Tibial nerve (tissue), 4 donors: ENCODE results near the gene UTRN. TPM values are rescaled to one million over a fixed set of nuclear protein-coding genes. Genes with fewer than 3 reads are reported as not detected.

Experiments
- DNase-seq, 2 donors: peaks; one replicate each; pipeline ENCODE4 v3.0.0-alpha.2; 2019; ENCODE audit warnings: low spot score in 2 of 2
- H3K27ac ChIP-seq, 4 donors: fragments of 200-600 bp; sonication (generic) in 3 of 4; one replicate each; pipeline ENCODE4 v1.5.1; 2017 to 2019; ENCODE audit warnings: mild to moderate bottlenecking in 1 of 4
- H3K27me3 ChIP-seq, 2 donors: fragments of 200-600 bp; sonication (generic) in 1 of 2; one replicate each; pipeline versions ENCODE4 v1.5.1 to v1.6.0; 2017 to 2019
- H3K36me3 ChIP-seq, 3 donors: fragments of 200-600 bp; sonication (generic); one replicate each; pipeline ENCODE4 v1.5.1; 2018 to 2019
- H3K4me1 ChIP-seq, 4 donors: fragments of 200-600 bp; sonication (generic) in 3 of 4; one replicate each; pipeline ENCODE4 v1.5.1; 2017 to 2019
- H3K4me3 ChIP-seq, 4 donors: fragments of 200-600 bp; sonication (generic) in 3 of 4; one replicate each; pipeline ENCODE4 v1.5.1; 2017 to 2019; ENCODE audit warnings: mild to moderate bottlenecking in 1 of 4, moderate library complexity in 1 of 4
- H3K9me3 ChIP-seq, 4 donors: fragments of 200-600 bp; sonication (generic) in 3 of 4; one replicate each; pipeline ENCODE4 v1.5.1; 2017 to 2019
- CTCF ChIP-seq, 5 experiments: fragments of 200-600 bp in 3 of 5; fragments of 450-650 bp in 2 of 5; sonication (generic) in 3 of 5; IDR thresholded peaks; one replicate each; pipeline ENCODE4 v1.5.1; 2016 to 2019; ENCODE audit warnings: antibody characterized with exemption in 5 of 5, mild to moderate bottlenecking in 3 of 5, moderate library complexity in 2 of 5
- EP300 ChIP-seq, 2 donors: sonication (generic); formaldehyde crosslinking; IDR thresholded peaks; one replicate each; pipeline ENCODE4 v1.6.1; 2017; ENCODE audit warnings: antibody characterized with exemption in 2 of 2, mild to moderate bottlenecking in 1 of 2
- POLR2A ChIP-seq, 2 donors: fragments of 450-650 bp; IDR thresholded peaks; one replicate each; pipeline ENCODE4 v1.6.1; 2017; ENCODE audit warnings: antibody characterized with exemption in 2 of 2, mild to moderate bottlenecking in 2 of 2, moderate library complexity in 2 of 2
- WGBS, 2 donors: methylation state at CpG; one replicate each; pipeline ENCODE4 v1.1.5; 2018; 5-methylcytosine and 5-hydroxymethylcytosine counted together
- total RNA-seq, 4 donors: library from RNA; depleted of rRNA; stranded (reverse); fragments of >200 nt; gene quantifications; one replicate each; pipeline ENCODE4 v1.1.0, GENCODE V29; 2016

Gene UTRN
- total RNA-seq, 4 donors from 2014 or later, result 279 to 370 (median 307) TPM

DNA sequence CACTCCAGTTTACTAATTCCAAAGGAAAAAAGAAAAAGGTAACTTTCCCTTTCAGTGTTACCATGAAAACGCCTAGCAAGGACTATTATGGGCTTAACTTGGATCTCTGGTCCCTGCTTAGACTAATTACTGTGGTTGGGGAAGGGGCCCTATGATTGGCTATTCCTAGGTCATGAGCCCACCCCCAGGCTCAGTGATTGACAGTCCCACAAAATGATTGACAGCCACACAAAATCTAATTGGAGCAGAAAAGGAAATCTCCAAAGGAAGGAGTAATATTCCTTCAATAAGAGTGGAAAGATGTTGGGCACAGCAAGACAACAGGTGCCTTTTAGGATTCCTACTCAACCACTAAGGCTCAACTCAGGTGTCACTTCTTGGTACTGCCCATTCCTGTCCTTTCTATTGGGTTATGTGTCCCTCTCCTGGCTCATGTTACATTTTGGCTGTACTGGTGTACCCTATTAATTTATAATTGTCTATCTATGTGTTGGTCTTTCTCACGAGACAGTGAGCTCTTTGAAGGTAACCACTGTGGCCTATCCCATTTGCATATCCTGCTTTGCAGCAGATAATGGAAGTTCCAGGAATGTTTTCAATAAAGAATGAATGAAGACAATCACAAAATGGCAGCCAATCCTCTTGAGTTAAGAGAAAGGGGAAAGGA, 5.5 kb upstream of the UTRN start:
- WGBS, 2 donors, result 86 to 88% methylated on average over 2 of the region's 2 CpGs

GRCh38 chr6:144283646-144284477, 1.3 kb upstream of the UTRN start:
- Histone ChIP-seq H3K9me3 (no peaks in the 10 kb centered on the region), H3K36me3 (no peaks in the 10 kb centered on the region), H3K27ac (peak overlapping the region; percentile 84 to 99 (median 96)), H3K4me3 (peak overlapping the region; percentile 65 to 96 (median 85)), H3K4me1 (peaks cover 0 to 25% (median 9%) of the 10 kb centered on the region in 4 donors), H3K27me3 (no peaks in the 10 kb centered on the region)
- no peak for DNase-seq
- peak in 2 of 5 experiments; percentile 7 to 16 for TF ChIP-seq CTCF (IDR thresholded peaks at IDR 0.05)
- no peak for TF ChIP-seq POLR2A (IDR thresholded peaks at IDR 0.05)
- WGBS, 2 donors, result 9 to 15% methylated on average over 13 of the region's 13 CpGs

More for the DNA sequence above, 5.5 kb upstream of the UTRN start:
- no peak for TF ChIP-seq CTCF (IDR thresholded peaks at IDR 0.05)
- no peak for TF ChIP-seq EP300 (IDR thresholded peaks at IDR 0.05)
- TF ChIP-seq POLR2A (IDR thresholded peaks at IDR 0.05), result no peak
- Histone ChIP-seq H3K27ac (no peak overlapping the region), H3K27me3 (no peaks in the 10 kb centered on the region), H3K9me3 (no peaks in the 10 kb centered on the region), H3K36me3 (no peaks in the 10 kb centered on the region), H3K4me1 (peaks cover 0 to 9% (median 4%) of the 10 kb centered on the region in 4 donors), H3K4me3 (no peak overlapping the region)
- no peak for DNase-seq

DNA sequence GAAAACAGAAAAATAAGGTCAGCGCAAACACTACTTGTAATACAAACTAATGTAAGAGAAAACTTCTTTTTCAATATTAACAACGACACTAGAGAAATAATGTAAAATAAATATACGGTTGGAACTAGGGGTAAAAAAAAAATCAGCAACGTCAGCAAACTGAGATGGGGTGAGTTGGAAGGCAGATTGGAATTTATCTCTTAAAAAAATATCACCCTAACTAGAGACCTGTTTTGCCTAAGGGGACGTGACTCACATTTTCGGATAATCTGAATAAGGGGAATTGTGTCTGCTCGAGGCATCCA, 705 bp upstream of the UTRN start:
- Histone ChIP-seq H3K9me3 (no peaks in the 10 kb centered on the region), H3K27ac (peak overlapping the region; percentile 84 to 99 (median 96)), H3K36me3 (peaks cover 0 to under 1% (median 0%) of the 10 kb centered on the region in 3 donors), H3K4me3 (peak overlapping the region; percentile 65 to 96 (median 85)), H3K4me1 (peaks cover 0 to 31% (median 9%) of the 10 kb centered on the region in 4 donors), H3K27me3 (no peaks in the 10 kb centered on the region)
- no peak for DNase-seq
- WGBS, 2 donors, result 0% methylated on average over 7 of the region's 7 CpGs
- no peak for TF ChIP-seq CTCF (IDR thresholded peaks at IDR 0.05)
- TF ChIP-seq EP300 (IDR thresholded peaks at IDR 0.05), result no peak
- TF ChIP-seq POLR2A (IDR thresholded peaks at IDR 0.05), result no peak

- H3K27me3 ChIP-seq, result no peaks in the 10 kb centered on the region
- TF ChIP-seq CTCF (IDR thresholded peaks at IDR 0.05) (no peak), POLR2A (IDR thresholded peaks at IDR 0.05) (no peak), EP300 (IDR thresholded peaks at IDR 0.05) (no peak)
- H3K4me1 ChIP-seq, result peaks cover 0 to 35% (median 9%) of the 10 kb centered on the region in 4 donors
- peaks cover 0 to 4% (median 0%) of the 10 kb centered on the region in 3 donors for H3K36me3 ChIP-seq
- 0% methylated on average over 15 of the region's 15 CpGs for WGBS, 2 donors
- peak overlapping the region; percentile 65 to 96 (median 85) for H3K4me3 ChIP-seq
- H3K27ac ChIP-seq, result peak overlapping the region; percentile 84 to 99 (median 96)
- no peaks in the 10 kb centered on the region for H3K9me3 ChIP-seq
- no peak for DNase-seq
Observed at GRCh38 chr6:144285548-144285797, 338 bp downstream of the UTRN start.
